ENCODE data around the gene DUSP2. TPM values are rescaled to one million over a fixed set of nuclear protein-coding genes. Genes with fewer than 3 reads are reported as not detected.
A peak's percentile ranks its signal among the peaks of the same experiment; 100 is the strongest.

Gene DUSP2
- total RNA-seq, 4 donors from 2014 or later = 14.0 to 21.1 (median 15.6) TPM

DNA sequence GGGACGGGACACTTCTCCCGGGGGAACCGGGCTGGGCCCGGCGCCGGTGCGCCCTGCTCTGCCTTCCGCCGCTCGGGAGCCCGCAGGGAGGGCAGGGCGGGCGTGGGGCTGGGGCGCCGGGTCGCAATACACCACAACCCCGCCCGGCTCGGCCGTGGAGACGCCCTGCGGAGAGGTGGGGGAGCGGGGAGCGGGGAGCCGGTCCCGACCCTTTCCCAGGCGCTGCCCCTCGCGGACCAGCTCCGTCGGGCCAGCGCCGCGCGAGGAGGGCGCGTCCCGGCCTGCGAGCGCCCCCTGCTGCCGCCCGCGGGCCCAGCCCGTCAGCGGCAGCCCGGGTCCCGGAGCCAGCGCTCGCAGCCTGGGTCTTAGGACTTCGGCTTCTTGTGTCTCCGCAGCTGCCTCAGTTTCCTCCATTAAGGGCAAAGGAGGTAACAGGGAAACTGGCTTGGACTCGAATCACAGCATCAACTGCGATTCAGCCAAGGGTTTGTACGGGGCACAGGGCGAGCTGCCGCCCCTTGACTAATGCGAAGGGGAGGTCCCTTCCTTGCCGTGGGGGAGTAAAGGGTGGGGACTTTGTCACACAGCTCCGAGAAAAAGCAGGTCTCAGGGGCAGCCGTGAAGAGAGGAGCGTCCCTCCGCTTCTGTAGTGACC is 28.2 kb downstream of the DUSP2 start:
- H3K27ac ChIP-seq = peak overlapping the region in 2 of 4 donors; percentile 58 to 60
- no peak for TF ChIP-seq EP300 (IDR thresholded peaks at IDR 0.05)
- no peak for TF ChIP-seq POLR2A (IDR thresholded peaks at IDR 0.05)
- TF ChIP-seq, protein P1, sequence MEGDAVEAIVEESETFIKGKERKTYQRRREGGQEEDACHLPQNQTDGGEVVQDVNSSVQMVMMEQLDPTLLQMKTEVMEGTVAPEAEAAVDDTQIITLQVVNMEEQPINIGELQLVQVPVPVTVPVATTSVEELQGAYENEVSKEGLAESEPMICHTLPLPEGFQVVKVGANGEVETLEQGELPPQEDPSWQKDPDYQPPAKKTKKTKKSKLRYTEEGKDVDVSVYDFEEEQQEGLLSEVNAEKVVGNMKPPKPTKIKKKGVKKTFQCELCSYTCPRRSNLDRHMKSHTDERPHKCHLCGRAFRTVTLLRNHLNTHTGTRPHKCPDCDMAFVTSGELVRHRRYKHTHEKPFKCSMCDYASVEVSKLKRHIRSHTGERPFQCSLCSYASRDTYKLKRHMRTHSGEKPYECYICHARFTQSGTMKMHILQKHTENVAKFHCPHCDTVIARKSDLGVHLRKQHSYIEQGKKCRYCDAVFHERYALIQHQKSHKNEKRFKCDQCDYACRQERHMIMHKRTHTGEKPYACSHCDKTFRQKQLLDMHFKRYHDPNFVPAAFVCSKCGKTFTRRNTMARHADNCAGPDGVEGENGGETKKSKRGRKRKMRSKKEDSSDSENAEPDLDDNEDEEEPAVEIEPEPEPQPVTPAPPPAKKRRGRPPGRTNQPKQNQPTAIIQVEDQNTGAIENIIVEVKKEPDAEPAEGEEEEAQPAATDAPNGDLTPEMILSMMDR (IDR thresholded peaks at IDR 0.05) = peak; percentile 92 to 98 (median 97)
- H3K27me3 ChIP-seq = peaks cover 0 to 65% of the 10 kb centered on the region in 2 donors

DNA sequence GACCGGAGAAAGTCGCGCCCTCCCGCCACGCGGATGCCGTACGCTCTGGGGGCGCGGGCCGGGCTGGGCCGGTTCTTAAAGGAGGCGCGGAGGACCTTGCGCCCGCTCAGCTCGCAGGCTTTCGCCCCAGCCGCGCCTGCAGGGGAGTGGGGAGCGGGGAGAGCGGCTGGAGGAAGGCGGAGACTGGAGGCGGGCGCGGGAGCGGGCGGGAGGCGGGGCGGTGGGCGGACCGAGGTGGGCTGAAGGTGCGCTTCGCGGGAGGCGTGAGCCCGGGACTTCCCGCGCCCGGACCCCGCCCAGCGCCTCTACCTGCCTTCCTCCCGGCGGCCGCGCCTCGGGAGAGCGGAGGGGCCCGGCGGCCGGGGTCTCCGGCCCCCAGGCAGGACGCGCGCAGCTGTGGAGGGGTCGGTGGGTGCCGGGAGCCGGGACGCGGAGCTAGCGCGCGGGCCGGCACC is 28.8 kb downstream of the DUSP2 start, which contains the start of gene ADRA2B:
Gene ADRA2B (minus strand): TSS at position 148 of the 455 bp plus-strand sequence. CDS start 422 bp downstream, outside the sequence.
- H3K27ac ChIP-seq = peak within 1 kb of the TSS in 2 of 4 donors; percentile 58 to 60
- WGBS, 2 donors = 0 to 1% methylated on average over 19 to 23 of the region's 64 CpGs
- no peaks in the 10 kb centered on the region for H3K9me3 ChIP-seq
- TF ChIP-seq, protein P1 (IDR thresholded peaks at IDR 0.05) = no peak
- peak in 1 of 2 donors; percentile 24 for TF ChIP-seq EP300 (IDR thresholded peaks at IDR 0.05)
- H3K36me3 ChIP-seq = no peaks in the 10 kb centered on the region
- peaks cover 0 to 19% (median 5%) of the 10 kb centered on the region in 4 donors for H3K4me1 ChIP-seq
- no peak for DNase-seq (ENCODE audit: low spot score in 2 of 2)
- H3K4me3 ChIP-seq = peak within 1 kb of the TSS; percentile 34 to 61 (median 50)
- peaks cover 0 to 59% of the 10 kb centered on the region in 2 donors for H3K27me3 ChIP-seq

More for the DNA sequence above, 28.2 kb downstream of the DUSP2 start:
- H3K4me1 ChIP-seq = peaks cover 0 to 19% (median 5%) of the 10 kb centered on the region in 4 donors
- WGBS, 2 donors = 3 to 5% methylated on average over 19 to 28 of the region's 62 CpGs
- no peaks in the 10 kb centered on the region for H3K9me3 ChIP-seq
- no peaks in the 10 kb centered on the region for H3K36me3 ChIP-seq
- H3K4me3 ChIP-seq = peak overlapping the region; percentile 22 to 61 (median 47)
- no peak for DNase-seq (ENCODE audit: low spot score in 2 of 2)

DNA sequence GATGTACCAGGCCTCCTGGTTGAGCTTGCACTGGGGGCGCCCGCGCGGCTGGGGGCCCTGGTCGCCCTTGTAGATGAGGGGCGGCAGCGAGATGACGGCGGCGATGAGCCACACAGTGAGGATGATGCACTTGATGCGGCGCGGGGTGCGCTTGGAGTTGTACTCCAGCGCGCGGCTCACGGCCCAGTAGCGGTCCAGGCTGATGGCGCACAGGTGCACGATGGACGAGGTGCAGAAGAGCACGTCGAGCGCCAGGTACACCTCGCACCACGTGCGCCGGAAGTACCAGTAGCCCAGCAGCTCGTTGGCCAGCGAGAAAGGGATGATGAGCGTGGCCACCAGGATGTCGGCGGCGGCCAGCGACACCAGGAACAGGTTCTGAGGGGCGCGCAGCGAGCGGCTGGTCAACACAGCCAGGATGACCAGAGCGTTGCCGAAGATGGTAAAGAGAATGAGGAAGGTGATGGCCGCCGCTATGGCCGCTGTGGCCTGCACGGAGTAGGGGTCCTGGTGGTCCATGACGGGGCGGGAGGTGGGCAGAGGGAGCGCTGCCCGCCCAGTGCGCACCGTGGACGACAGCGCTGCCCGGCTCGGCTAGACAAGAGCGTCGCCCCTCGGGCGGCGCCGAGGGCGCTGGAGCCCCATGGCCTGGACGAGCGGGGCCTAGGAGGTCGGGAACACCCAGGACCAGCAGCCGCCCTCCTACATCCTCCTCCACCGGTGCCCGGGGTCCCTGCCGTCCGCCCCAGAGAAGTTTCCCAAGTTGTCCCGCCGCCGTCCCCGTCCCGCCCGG is 29.4 kb downstream of the DUSP2 start:
- Histone ChIP-seq H3K4me1 (peaks cover 0 to 19% (median 5%) of the 10 kb centered on the region in 4 donors), H3K27ac (peak overlapping the region in 2 of 4 donors; percentile 58 to 60), H3K4me3 (peak overlapping the region; percentile 34 to 61 (median 50)), H3K9me3 (no peaks in the 10 kb centered on the region), H3K36me3 (no peaks in the 10 kb centered on the region), H3K27me3 (peaks cover 0 to 54% of the 10 kb centered on the region in 2 donors)
- TF ChIP-seq EP300 (IDR thresholded peaks at IDR 0.05) = no peak
- no peak for TF ChIP-seq POLR2A (IDR thresholded peaks at IDR 0.05)
- TF ChIP-seq, protein P1 (IDR thresholded peaks at IDR 0.05) = no peak
- 62 to 67% methylated on average over 47 to 59 of the region's 77 CpGs for WGBS, 2 donors
- no peak for DNase-seq (ENCODE audit: low spot score in 2 of 2)

GRCh38 chr2:96114903-96115581 is 30.2 kb downstream of the DUSP2 start:
- Histone ChIP-seq H3K27ac (peak overlapping the region in 1 of 4 donors; percentile 60), H3K4me1 (peaks cover 0 to 19% (median 5%) of the 10 kb centered on the region in 4 donors), H3K36me3 (no peaks in the 10 kb centered on the region), H3K9me3 (no peaks in the 10 kb centered on the region), H3K27me3 (peaks cover 0 to 48% of the 10 kb centered on the region in 2 donors), H3K4me3 (peak overlapping the region in 1 of 4 donors; percentile 61)
- no peak for DNase-seq (ENCODE audit: low spot score in 2 of 2)
- 85 to 93% methylated on average over 23 to 24 of the region's 24 CpGs for WGBS, 2 donors
- TF ChIP-seq EP300 (IDR thresholded peaks at IDR 0.05) (no peak), POLR2A (IDR thresholded peaks at IDR 0.05) (no peak)
- TF ChIP-seq, protein P1 (IDR thresholded peaks at IDR 0.05) = no peak
